Loucy (cell line): ENCODE measurements around the gene FARS2.

Experiments
- CTCF ChIP-seq: fragments of 200-600 bp; sonication (generic); conservative IDR thresholded peaks from 2 replicates; pipeline ENCODE4 v1.5.1; 2014; ENCODE audit warnings: mild to moderate bottlenecking, antibody characterized with exemption, low read length
- EZH2phosphoT487 ChIP-seq: fragments of 200-600 bp; IDR thresholded peaks from 2 replicates; pipeline ENCODE4 v1.6.1; 2018; ENCODE audit warnings: antibody characterized with exemption, mild to moderate bottlenecking, moderate library complexity, borderline replicate concordance

- TF ChIP-seq CTCF, result no peak
- TF ChIP-seq EZH2phosphoT487, result no peak
These were observed 45.7 kb downstream of the FARS2 start for GRCh38 chr6:5307058-5307457.
